GM08714 (cell line): ENCODE measurements around the gene PHRF1.
A peak's percentile ranks its signal among the peaks of the same experiment; 100 is the strongest.

ENCODE experiments used
- H3K4me3 ChIP-seq: fragments of 200-500 bp; sonication (Bioruptor generic); 2 replicates; pipeline ENCODE4 v1.5.1; 2014; ENCODE audit warnings: mild to moderate bottlenecking, low read length, inconsistent platforms
- ZNF274 ChIP-seq: IDR thresholded peaks from 2 replicates; pipeline ENCODE4 v1.6.1; 2012; ENCODE audit warnings: mild to moderate bottlenecking, low read depth, low read length

The PHRF1 gene

GRCh38 chr11:551131-551530, 25.1 kb upstream of the PHRF1 start:
- TF ChIP-seq ZNF274: no peak

GRCh38 chr11:551596-551995, 24.7 kb upstream of the PHRF1 start:
- no peak for TF ChIP-seq ZNF274
- H3K4me3 ChIP-seq: no peak overlapping the region

More at GRCh38 chr11:551131-551530, 25.1 kb upstream of the PHRF1 start:
- no peak overlapping the region for H3K4me3 ChIP-seq

GRCh38 chr11:553083-553987, 22.9 kb upstream of the PHRF1 start:
- H3K4me3 ChIP-seq: no peak overlapping the region
- TF ChIP-seq ZNF274: no peak

GRCh38 chr11:553988-554340, 22.3 kb upstream of the PHRF1 start:
- TF ChIP-seq ZNF274: no peak
- no peak overlapping the region for H3K4me3 ChIP-seq

GRCh38 chr11:554428-555226, 21.6 kb upstream of the PHRF1 start:
- H3K4me3 ChIP-seq: peak overlapping the region; percentile 33; the same call in 1 of the 2 replicates
- TF ChIP-seq ZNF274: no peak

GRCh38 chr11:555227-555779, 21.0 kb upstream of the PHRF1 start:
- H3K4me3 ChIP-seq: no peak overlapping the region; the same call in 1 of the 2 replicates
- no peak for TF ChIP-seq ZNF274

GRCh38 chr11:555780-556661, 20.2 kb upstream of the PHRF1 start:
- no peak for TF ChIP-seq ZNF274
- no peak overlapping the region for H3K4me3 ChIP-seq

- no peak overlapping the region for H3K4me3 ChIP-seq
- TF ChIP-seq ZNF274: no peak
These were observed 19.5 kb upstream of the PHRF1 start for GRCh38 chr11:556662-557256.

- H3K4me3 ChIP-seq: no peak overlapping the region
- no peak for TF ChIP-seq ZNF274
These were observed 18.7 kb upstream of the PHRF1 start for GRCh38 chr11:557328-558132.

GRCh38 chr11:558503-558902, 17.8 kb upstream of the PHRF1 start:
- no peak for TF ChIP-seq ZNF274
- no peak overlapping the region for H3K4me3 ChIP-seq

GRCh38 chr11:559020-559620, 17.1 kb upstream of the PHRF1 start:
- no peak overlapping the region for H3K4me3 ChIP-seq
- TF ChIP-seq ZNF274: no peak

- H3K4me3 ChIP-seq: peak overlapping the region; percentile 79; the same call in 1 of the 2 replicates
These were observed 16.5 kb upstream of the PHRF1 start for GRCh38 chr11:559712-560304.

More at GRCh38 chr11:559712-560304, 16.5 kb upstream of the PHRF1 start:
- no peak for TF ChIP-seq ZNF274
